ENCODE measurements around the gene MZT2A. TPM values are rescaled to one million over a fixed set of nuclear protein-coding genes. Genes with fewer than 3 reads are reported as not detected.
"Not testable (repeated sequence)": the region's sequence is repeated elsewhere in the genome, so short reads cannot be mapped to it uniquely, and the experiment has no call there.

MZT2A gene
- total RNA-seq, 3 donors from 2014 or later = 54.5 to 166 (median 115) TPM

GRCh38 chr2:131473266-131473665, 18.9 kb downstream of the MZT2A start:
- not testable (repeated sequence) for H3K36me3 Mint-ChIP-seq (ENCODE audit: insufficient read depth); H3K4me1 Mint-ChIP-seq (ENCODE audit: low read depth); H3K9me3 Mint-ChIP-seq; ATAC-seq; DNase-seq; H3K4me3 Mint-ChIP-seq; H3K27me3 Mint-ChIP-seq (ENCODE audit: low read depth)

GRCh38 chr2:131471624-131472023, 20.6 kb downstream of the MZT2A start:
- not testable (repeated sequence) for ATAC-seq; H3K9me3 Mint-ChIP-seq; H3K27me3 Mint-ChIP-seq (ENCODE audit: low read depth); H3K4me1 Mint-ChIP-seq (ENCODE audit: low read depth); H3K36me3 Mint-ChIP-seq (ENCODE audit: insufficient read depth); DNase-seq; H3K4me3 Mint-ChIP-seq

- H3K9me3 Mint-ChIP-seq; H3K27me3 Mint-ChIP-seq (ENCODE audit: low read depth); H3K4me1 Mint-ChIP-seq (ENCODE audit: low read depth); DNase-seq; H3K36me3 Mint-ChIP-seq (ENCODE audit: insufficient read depth); H3K4me3 Mint-ChIP-seq; ATAC-seq: not testable (repeated sequence)
Measured at GRCh38 chr2:131470944-131471343, 21.3 kb downstream of the MZT2A start.

GRCh38 chr2:131467722-131468121, 24.5 kb downstream of the MZT2A start:
- H3K9me3 Mint-ChIP-seq; H3K27me3 Mint-ChIP-seq (ENCODE audit: low read depth); H3K4me3 Mint-ChIP-seq; H3K4me1 Mint-ChIP-seq (ENCODE audit: low read depth); H3K36me3 Mint-ChIP-seq (ENCODE audit: insufficient read depth); DNase-seq; ATAC-seq: not testable (repeated sequence)

- not testable (repeated sequence) for H3K4me3 Mint-ChIP-seq; H3K4me1 Mint-ChIP-seq (ENCODE audit: low read depth)
- peaks cover 31% of the 10 kb centered on the region for H3K27me3 Mint-ChIP-seq (ENCODE audit: low read depth)
Measured at GRCh38 chr2:131454914-131455313, 37.3 kb downstream of the MZT2A start.

GRCh38 chr2:131451265-131451949, 40.8 kb downstream of the MZT2A start:
- H3K9me3 Mint-ChIP-seq; H3K36me3 Mint-ChIP-seq (ENCODE audit: insufficient read depth); DNase-seq; H3K4me1 Mint-ChIP-seq (ENCODE audit: low read depth); H3K4me3 Mint-ChIP-seq: not testable (repeated sequence)
- H3K27me3 Mint-ChIP-seq (ENCODE audit: low read depth) = peaks cover 22% of the 10 kb centered on the region
- ATAC-seq = peak; percentile 63 to 73

More at GRCh38 chr2:131454914-131455313, 37.3 kb downstream of the MZT2A start:
- ATAC-seq; H3K9me3 Mint-ChIP-seq; DNase-seq; H3K36me3 Mint-ChIP-seq (ENCODE audit: insufficient read depth): not testable (repeated sequence)

GRCh38 chr2:131447981-131448380, 44.2 kb downstream of the MZT2A start:
- not testable (repeated sequence) for H3K4me3 Mint-ChIP-seq; H3K9me3 Mint-ChIP-seq; H3K4me1 Mint-ChIP-seq (ENCODE audit: low read depth); H3K36me3 Mint-ChIP-seq (ENCODE audit: insufficient read depth); DNase-seq; ATAC-seq
- H3K27me3 Mint-ChIP-seq (ENCODE audit: low read depth) = peaks cover 14% of the 10 kb centered on the region

GRCh38 chr2:131445896-131446295, 46.3 kb downstream of the MZT2A start:
- peaks cover 3% of the 10 kb centered on the region for H3K4me1 Mint-ChIP-seq (ENCODE audit: low read depth)
- no peak overlapping the region for H3K4me3 Mint-ChIP-seq
- ATAC-seq (no peak), DNase-seq (no peak)
- H3K36me3 Mint-ChIP-seq (ENCODE audit: insufficient read depth) = no peaks in the 10 kb centered on the region
- peaks cover 10% of the 10 kb centered on the region for H3K27me3 Mint-ChIP-seq (ENCODE audit: low read depth)
- H3K9me3 Mint-ChIP-seq = no peaks in the 10 kb centered on the region

GRCh38 chr2:131445515-131445797, 46.7 kb downstream of the MZT2A start:
- ATAC-seq; H3K9me3 Mint-ChIP-seq; H3K36me3 Mint-ChIP-seq (ENCODE audit: insufficient read depth); DNase-seq; H3K4me3 Mint-ChIP-seq; H3K4me1 Mint-ChIP-seq (ENCODE audit: low read depth): not testable (repeated sequence)
- H3K27me3 Mint-ChIP-seq (ENCODE audit: low read depth) = peaks cover 13% of the 10 kb centered on the region

- not testable (repeated sequence) for H3K4me3 Mint-ChIP-seq; H3K4me1 Mint-ChIP-seq (ENCODE audit: low read depth); H3K36me3 Mint-ChIP-seq (ENCODE audit: insufficient read depth); ATAC-seq; DNase-seq; H3K9me3 Mint-ChIP-seq
- H3K27me3 Mint-ChIP-seq (ENCODE audit: low read depth) = peaks cover 12% of the 10 kb centered on the region
Measured at GRCh38 chr2:131444736-131445514, 47.3 kb downstream of the MZT2A start.

- H3K4me3 Mint-ChIP-seq; H3K9me3 Mint-ChIP-seq; H3K36me3 Mint-ChIP-seq (ENCODE audit: insufficient read depth); DNase-seq; H3K4me1 Mint-ChIP-seq (ENCODE audit: low read depth): not testable (repeated sequence)
- H3K27me3 Mint-ChIP-seq (ENCODE audit: low read depth) = peaks cover 13% of the 10 kb centered on the region
- peak; percentile 84 to 87 for ATAC-seq
Measured at GRCh38 chr2:131440742-131441468, 51.3 kb downstream of the MZT2A start.

Other genes with a start within 250 kb of the MZT2A start
- gene RAB6D, start 128.2 kb downstream of the MZT2A start, total RNA-seq = under 1 TPM in 1 of 3 donors, not detected in 2; 0.05 TPM
- gene TUBA3D, start 16.3 kb downstream of the MZT2A start, total RNA-seq = not detected
- 1 to 10 TPM in 2 of 3 donors, under 1 TPM in 1; 0.90 to 1.2 (median 1.0) TPM for gene CCDC74A, start 35.5 kb upstream of the MZT2A start, total RNA-seq